NCI-H2081 (cell line): ENCODE results near the gene ANKS1B.

Experiments used
- DNase-seq, 2 experiments: peaks; one replicate each; lab custom pipeline; 2025; lab: John Stamatoyannopoulos, UW

ANKS1B gene

DNA sequence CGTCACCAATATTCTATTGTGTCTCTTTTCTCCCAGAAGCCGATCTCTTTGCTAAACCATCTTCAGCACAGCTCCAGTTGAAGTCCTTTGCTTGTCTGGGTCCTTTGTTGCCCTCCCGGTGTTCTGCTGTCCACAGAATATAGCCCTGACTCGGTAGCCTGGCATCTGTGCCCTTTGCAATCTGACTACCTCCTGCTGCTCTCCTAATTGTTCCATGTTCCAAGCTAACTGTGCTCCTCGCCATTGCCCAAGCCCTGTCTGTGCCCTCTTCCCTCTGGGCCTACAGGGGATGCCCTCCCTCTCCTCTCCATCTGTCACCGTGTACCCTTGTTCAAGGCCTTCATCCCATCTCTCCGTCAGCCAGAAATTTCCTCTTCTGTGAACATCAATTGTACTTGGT is 1033.3 kb downstream of the ANKS1B start:
- no peak for DNase-seq

DNA sequence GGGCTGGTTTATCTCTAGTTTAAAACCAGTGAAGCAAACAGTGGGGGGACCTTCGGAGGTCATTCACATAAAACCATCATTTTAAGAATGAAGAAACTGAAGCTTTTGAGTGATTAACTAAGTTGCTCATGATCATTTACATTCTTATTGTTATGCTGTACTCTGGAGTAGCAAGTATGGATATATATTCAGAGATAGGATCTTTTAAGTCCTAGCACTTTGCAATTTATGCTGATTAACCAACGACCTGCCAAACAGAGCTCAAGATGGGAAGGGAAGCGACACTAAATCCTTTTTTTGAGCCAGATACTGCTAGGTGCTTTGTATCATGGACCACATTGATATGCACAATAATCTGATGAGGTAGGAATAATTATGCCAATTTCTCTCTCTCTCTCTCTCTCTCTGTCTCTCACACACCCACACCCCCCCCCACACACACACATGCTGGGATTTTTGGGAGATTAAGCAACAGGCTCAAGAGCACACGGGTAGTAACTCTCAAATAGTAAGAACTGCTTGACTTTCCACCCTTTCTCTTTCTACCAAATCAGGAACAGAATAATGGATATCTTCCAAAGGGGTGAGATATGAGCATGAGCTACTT is 1036.3 kb downstream of the ANKS1B start:
- DNase-seq, result no peak

DNA sequence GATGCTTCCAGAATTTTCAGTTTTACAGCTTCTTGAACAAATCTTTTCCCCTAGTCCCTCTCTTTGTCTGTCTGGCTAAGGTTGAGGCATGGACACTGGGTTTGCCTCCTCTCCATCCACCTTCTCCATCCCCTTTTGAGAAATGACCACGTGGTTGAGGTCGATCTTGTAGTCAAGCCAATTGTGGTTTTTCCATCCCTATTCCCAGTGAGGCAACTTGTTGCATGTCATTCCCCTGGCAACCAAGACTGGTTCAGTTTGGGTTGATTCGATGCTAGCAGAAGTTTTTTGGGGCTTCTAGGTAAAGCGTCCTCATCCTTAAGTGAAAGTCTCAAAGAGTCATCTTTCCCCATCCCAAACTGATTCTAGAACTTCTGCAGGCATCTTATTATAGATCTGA is 1038.9 kb downstream of the ANKS1B start:
- DNase-seq, result no peak

DNA sequence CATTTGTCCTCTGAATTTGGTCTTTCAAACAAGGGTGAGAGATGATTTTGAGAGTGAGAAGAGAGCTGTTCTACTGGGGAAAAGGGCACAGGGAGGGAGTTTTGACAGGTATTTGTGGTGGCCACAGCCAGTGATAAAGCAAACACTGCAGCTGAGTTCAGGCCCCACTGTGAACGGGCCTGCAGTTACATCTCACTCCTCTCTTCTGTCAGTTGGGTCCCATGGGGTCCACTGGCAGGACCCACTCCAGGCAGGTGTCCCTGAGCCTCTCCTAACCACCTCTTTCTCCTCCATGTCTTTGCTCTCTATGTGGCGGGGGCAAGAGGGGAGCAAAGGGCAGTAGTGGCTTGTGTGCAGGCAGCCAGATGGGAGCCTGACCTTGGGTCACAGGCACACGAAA is 1044.8 kb downstream of the ANKS1B start:
- DNase-seq, result no peak

DNA sequence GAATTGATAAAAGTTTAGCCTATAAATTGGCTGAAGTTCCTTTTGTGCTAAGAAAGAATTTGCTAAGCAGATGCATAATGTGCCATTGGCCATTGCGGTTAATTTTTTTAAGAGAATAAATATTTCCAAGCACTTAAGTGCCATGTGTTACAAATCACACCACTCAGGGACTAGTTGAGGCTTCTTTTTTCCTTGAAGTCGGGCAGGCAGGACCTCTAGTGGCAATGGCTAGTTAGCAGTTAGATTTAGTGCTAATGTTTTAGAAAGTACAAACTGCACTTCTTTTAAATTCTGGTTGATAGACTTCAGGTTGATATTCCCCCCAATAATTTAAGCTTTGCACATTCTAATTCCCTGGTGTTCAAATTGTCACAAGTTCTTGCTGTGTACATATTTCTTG is 1045.4 kb downstream of the ANKS1B start:
- peak in 1 of 2 experiments; percentile 28 for DNase-seq

DNA sequence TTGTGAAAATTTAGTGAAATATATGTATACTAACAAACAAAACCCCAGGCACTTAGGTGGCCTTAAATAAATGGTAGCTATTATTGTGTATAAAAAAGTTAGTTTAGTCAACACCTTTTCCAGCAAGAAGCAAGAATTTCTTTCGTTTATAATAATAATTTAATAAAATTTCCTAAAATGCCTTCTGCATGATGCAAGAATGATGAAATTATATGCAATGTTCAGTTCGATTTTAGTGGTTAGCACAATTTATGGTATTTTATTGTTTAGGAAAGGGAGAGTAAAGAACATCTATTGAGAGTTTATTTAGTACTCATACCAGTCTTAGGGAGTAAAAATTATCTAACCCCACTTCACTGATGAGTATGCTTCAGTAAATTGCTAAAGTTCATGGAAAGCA is 1048.9 kb downstream of the ANKS1B start:
- no peak for DNase-seq

DNA sequence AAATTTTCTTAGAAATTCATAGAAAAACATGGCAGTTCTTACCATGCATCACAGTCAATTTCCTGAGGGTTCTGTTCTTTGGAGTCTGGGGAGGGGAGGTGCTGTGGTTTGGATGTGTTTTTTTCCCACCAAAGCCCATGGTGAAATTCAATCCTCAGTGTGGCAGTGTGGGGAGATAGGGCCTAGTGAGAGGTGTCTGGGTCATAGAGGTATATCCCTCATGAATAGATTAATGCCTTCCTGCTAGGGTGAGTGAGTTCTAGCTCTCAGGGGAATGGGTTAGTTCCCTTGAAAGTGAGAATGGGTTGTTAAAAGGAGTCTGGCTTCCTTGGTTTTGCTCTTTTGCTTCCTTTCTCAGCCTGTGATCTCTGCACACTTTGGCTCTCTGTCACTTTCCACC is 1061.9 kb downstream of the ANKS1B start:
- no peak for DNase-seq

DNA sequence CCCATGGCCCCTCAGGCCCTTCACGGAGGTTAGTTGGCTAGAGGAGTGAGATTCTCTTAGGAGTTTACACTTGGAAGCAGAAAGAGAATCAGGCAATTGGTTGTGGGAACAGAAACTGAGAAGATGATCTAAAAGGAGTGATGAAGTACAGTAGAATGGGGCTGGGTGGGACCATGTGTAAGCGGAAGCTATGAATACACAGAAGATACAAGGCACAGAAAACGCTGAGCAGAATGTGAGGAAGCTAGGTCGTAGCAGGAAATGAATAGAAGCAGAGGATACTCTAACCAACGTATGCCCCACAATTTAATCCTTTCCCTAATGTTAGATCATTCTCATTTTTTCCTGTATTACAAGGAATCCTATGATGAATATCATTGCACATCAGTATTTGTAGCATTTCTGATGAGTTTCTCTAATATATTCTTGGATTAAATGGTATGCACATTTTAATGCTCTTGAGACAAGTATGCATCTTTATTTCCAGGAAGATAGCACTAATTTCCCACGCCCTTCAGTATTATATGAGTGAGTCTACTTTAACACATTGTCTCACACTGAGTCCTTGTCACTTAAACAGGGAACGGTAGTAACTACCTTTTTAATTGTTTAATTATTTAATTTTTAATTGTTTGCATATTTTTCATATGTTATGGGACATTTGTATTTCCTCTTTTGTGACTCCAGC is 1066.4 kb downstream of the ANKS1B start:
- no peak for DNase-seq

DNA sequence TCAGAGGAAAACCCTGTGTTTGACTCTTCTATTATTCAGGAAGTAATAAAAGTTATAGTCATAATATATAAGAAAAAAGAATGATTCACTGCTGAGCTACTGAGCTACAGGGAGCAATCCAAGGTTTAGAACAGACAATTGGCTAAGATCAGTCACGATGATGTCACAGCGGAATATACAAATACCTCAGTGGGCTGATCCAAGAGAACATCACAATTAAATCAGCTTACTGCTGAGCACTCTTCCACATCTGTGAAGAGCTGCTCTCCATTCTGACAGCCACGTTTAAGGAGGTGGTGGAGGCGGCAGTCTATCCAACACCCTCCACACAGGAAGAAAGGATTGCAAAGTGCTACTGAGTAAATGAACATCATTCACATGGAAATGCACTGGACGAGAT is 1068.6 kb downstream of the ANKS1B start:
- DNase-seq, result no peak

DNA sequence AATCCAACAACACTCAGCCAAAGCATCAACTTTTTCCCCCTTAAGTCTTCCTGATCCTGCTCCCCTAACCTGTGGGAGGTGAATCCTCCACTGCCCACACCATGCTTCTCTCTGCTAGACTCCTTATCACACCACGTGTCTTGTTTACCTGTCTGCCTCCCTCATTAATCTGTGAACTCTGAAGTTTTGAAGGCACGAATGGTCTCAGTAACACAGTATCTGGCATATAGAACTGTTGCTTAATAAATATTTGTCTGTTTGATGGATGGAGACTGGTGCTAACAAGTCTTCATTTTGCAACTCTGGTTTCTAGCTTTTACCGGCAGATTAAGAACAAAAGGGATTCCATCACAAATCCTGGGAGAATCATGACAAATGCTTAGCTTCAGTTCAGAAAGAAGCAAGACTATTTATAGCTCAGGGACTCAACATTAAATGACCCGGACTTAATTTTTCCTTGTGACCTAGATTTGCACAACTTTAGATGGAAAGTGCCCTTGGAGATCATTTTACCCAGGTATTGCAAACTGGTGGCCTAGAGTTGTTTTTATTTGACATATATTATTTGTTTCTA is 1072.2 kb downstream of the ANKS1B start:
- no peak for DNase-seq

DNA sequence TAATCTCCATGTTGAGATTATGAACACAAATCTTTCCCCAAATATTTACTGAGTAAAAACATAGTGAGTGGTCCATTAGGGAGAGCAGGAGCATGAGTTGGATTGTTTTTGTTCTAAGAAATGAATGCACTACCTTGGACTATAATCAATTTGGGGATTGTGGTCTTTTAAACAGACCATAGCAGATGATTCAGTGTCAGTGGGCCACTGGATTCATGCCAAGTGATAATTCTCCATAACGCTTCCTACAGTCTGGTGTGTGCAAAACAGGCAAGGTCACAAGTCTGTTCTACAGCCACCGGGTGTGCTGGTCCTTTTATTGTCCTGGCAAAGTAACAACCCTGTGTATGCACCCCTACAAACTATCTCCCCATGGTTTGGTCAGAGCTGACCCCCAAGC is 1073.3 kb downstream of the ANKS1B start:
- DNase-seq, result peak in 1 of 2 experiments; percentile 16

DNA sequence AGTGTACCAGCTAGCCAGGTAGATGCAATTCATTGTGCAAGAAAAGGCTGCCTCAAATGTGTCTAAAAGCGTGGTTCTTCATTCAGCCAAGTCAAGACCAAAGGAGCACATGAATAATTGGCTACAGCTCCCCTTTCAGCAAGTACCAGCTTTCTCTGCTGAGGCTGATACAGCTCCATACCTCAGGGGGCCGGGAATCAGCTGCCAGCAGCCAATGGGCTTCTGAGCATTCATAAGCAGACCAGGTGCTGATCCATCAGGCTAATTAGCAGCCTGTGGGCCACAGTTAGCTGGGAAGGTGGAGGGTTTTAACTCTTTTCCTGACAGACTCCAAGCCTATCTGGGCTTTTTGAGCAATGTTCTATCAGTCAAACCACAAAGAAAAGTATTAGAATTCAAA is 1075.0 kb downstream of the ANKS1B start:
- DNase-seq, result peak; percentile 43 to 88

DNA sequence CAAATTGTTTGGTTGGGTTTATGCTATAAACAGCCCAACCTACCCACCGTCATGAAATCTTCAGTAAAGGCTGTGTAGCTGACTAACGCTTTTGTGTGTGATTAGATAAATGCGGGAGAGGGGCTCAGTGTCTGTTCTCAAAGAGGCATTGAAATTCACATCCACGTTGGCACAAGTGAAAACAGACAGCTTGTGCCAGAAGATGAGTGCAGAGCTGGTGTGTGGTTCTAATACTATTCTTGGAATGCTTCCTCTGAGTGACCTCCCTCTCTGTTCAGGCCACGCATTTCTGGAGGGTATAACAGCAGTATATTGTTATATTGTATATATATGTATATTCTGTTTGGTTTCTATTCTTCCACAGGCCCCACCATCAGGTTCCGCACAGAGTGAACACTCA is 1075.9 kb downstream of the ANKS1B start:
- no peak for DNase-seq

DNA sequence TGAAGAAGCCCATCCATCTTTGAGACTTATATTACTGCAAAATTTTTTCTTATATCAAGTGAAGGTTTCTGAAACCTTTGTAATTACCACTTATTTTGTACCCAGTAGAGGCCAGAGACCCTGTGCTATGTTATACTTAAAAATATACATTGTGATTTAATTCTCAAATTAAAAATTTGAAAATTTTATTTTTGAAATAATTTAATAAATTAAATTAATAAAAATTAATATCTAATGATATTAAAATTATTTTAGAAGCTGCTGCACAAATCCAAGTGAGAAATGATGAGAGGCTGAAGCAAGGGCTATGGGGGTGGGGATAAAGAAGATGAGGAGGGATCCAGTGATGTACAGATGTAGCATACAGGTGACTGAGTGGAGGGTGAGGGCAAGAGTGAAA is 1080.9 kb downstream of the ANKS1B start:
- DNase-seq, result no peak

DNA sequence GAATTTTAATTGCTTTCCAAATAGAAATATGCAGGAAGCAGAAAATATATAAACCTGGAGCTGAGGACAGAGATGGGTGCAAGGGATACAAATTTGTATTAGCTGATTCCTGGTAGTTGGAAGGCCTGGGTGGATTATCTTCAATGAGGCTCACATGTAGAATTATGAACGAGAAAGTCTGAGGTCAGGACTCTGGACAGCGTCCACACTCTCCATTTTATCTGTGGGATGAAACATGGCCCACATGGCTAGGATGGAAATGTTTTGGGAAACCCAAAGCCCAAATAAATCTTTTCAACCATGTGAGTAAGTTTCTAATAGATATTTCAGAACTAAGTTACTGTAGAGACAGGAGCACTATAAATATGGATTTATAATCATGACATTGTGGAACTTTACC is 1083.5 kb downstream of the ANKS1B start:
- no peak for DNase-seq

DNA sequence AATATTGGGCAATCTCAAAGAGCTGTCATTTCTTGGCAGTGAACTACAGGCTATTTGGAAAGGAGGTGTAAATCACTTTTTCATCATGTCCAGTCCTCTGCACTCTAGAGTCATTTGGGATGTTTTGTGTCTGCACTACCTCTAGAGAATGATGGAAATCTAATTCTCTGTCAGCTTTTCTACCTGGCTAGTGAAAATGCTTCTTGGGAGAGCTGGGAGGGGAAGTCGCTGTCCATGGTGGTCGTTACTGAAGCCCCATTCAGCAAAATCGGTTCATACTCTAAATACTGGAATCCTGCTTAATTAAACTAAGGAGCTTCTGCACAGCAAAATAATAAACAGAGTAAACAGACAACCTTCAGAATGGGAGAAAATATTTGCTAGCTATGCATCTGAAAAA is 1087.8 kb downstream of the ANKS1B start:
- no peak for DNase-seq

DNA sequence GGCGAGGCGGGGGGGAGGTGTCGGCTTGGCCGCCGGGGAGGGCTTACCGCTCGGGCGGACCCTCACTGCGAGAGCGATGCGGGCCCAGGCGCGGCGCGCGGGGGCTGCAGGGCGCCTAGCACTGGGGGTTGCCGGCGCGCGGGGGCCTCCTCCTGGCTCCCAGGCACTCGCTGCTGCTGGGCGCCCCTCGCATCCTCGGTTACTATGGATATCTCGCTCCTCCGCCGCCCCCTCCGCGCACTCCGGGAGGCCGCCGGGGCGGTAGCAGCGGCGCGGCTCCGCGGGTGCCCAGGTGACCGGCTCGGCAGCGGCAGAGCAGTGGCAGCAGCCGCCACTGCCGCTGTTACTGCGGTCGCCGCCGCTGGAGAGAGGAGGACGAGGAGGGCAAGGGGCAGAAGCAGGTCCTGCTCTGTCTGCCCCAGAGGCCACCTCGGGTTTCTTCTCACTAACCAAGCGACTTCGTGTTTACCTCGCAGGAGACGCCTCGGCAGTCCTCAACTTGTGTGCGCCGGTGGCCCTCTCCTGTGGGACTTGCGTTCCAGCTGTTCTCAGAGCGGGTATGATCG is 1089.6 kb downstream of the ANKS1B start:
- DNase-seq, result peak; percentile 45 to 65

DNA sequence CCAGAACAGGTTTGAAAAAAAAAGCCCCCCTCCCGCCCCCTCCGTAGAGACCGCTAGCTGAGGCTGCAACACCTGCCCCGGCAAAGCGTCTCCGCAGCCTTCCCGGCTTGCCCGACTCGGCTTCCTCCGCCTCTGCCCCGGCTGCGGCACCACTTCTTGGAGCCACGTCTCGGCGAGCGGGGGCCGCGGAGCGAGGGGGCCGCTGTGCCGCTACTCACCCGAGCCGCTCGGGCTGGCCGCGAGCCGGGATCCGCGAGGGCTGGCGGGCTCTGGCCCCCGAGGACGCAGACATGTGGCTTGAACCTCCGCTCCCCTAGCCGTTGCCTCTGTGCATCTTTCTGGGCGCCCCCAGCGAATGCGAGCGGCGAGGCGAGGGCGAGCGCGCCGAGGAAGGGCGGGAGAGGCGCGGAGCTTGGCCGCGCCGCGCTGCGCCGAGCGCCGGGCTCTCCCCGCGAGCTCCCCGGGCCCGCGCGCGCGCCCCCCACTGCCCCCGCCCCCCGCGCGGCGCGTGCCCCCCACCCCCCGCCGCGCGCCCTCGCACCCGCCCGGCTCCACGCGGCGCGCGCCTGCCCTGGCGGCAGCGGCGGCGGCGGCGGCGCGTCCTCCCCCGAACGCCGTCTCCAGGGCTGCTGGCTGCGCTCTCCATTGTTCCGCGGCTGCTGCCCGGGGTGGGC is 1090.2 kb downstream of the ANKS1B start:
- peak; percentile 41 to 65 for DNase-seq

DNA sequence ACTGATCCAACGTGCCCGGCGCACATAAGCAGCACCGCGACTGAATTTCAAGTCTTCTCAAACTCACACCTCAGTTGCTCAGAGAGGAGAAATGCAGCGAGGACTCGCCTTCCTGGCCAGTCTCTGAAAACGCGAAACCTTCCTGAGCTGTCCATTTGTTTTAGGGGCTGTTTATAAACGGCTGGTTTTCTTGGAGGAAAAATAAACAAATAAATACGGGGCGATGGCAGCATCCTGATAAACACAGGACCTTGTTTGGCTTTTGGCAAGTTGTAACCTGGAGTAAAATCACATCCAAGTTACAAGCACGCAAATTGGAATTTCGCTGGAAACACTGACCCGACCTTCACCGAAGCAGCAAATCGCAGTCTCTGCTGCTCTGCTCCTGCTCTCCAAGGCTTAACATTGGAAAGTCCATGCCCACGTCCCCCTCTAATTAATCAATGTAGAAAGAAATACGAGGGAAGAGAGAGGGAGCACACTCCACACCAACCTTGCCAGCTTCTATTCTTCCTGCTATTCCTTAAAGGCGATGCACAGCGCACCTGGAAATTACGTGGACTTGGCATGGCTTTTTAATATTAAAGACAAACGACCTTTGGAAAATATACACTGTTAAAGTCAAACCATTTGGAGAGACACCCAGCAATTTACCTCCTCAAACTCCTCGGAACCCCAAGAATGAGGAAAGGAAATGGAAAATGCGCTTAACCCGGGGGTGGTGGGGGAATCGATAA is 1090.9 kb downstream of the ANKS1B start:
- DNase-seq, result no peak

DNA sequence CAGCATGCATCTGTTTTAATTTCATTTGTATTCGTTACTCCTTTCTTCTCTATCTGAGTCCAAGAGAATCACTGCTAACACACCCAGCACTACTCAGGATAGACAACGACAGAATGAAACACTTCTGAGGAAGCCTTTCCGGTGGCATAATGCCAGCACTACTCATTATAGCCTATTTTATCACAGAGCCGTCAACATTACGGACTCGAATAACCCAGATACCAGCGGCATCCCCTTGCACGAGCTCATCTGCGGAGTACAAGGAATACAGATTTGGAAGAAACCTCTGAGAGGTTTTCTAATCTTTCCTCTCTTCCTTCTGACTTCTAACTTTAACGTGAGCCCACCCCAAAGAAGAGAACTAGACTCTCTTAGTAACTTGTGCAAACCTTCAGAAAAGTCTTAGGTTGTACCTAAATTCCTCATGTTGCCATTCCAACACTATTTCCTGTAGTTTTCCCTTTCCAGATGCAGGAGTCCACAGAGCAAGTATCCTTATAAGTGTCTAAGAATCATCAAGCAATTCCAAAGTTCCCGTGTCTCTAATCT is 1091.5 kb downstream of the ANKS1B start:
- DNase-seq, result peak in 1 of 2 experiments; percentile 22

DNA sequence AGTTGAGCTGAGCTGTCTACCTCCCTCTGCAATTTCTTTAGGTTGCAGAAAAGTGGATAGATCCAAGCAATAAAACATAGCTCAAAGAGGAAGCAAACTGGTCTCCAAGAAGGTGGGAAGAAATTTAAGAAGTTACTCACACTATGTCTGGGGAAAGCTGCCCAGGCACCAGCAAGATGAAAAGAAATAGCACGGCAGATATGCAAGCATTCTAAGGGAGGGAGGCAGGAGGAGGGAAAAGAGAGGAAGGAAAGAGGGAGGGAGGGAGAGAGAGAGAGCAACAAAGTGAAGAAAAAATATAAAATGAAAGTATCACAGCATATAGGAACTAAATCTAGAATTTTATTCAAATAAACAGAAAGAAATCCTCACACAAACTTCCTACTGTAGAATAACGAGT is 1099.0 kb downstream of the ANKS1B start:
- DNase-seq, result no peak

DNA sequence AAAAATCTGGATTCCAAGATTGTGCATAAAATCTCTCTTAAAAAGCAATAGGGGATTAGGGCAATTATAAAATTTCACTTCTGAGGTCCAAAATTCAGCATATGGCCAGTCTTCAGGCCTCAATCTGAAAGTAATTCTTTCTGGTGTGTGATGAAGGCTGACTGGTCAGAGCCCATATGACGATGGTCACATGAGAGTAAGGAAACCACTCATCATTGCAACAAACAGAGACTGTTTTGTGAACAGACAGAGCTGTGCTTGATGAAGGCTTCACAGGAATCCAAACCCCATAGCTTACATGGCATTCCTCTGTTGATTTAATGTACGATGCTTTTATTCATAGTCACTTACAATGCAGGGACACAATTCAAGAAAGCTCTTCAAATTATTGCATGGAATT is 1101.5 kb downstream of the ANKS1B start:
- peak in 1 of 2 experiments; percentile 2 for DNase-seq
